Heart left ventricle (tissue), 16 donors: Measurements from ENCODE around the gene LNPK. TPM values are rescaled to one million over a fixed set of nuclear protein-coding genes. Genes with fewer than 3 reads are reported as not detected.

Experiments used
- ATAC-seq, 4 donors: fragments of 200-7000 bp; cut with Tn5 transposase; one replicate each; pipeline ENCODE4 v1.9.1; 2020 to 2022; ENCODE audit warnings: moderate library complexity in 4 of 4, mild to moderate bottlenecking in 3 of 4, moderate number of reproducible peaks in 1 of 4
- DNase-seq, 5 donors: peaks; one replicate each; pipeline ENCODE4 v3.0.0-alpha.2; 2020
- H3K27ac ChIP-seq, 12 donors: fragments of 200-600 bp; sonication (generic) in 4 of 12; one replicate each; pipeline versions ENCODE4 v1.5.0 to v1.8.0; 2016 to 2022; ENCODE audit warnings: mild to moderate bottlenecking in 2 of 12
- H3K27me3 ChIP-seq, 9 donors: fragments of 200-600 bp; sonication (generic) in 2 of 9; one replicate each; pipeline versions ENCODE4 v1.5.1 to v1.8.0; 2016 to 2022; ENCODE audit warnings: mild to moderate bottlenecking in 3 of 9
- H3K36me3 ChIP-seq, 9 donors: fragments of 200-600 bp; sonication (generic) in 2 of 9; one replicate each; pipeline versions ENCODE4 v1.5.0 to v1.8.0; 2018 to 2022; ENCODE audit warnings: mild to moderate bottlenecking in 2 of 9
- H3K4me1 ChIP-seq, 12 donors: fragments of 200-600 bp; sonication (generic) in 4 of 12; one replicate each; pipeline versions ENCODE4 v1.5.0 to v1.8.0; 2016 to 2022; ENCODE audit warnings: mild to moderate bottlenecking in 3 of 12
- H3K4me3 ChIP-seq, 12 donors: fragments of 200-600 bp; sonication (generic) in 4 of 12; one replicate each; pipeline versions ENCODE4 v1.5.0 to v1.8.0; 2017 to 2022; ENCODE audit warnings: mild to moderate bottlenecking in 9 of 12, moderate library complexity in 4 of 12
- H3K9me3 ChIP-seq, 12 donors: fragments of 200-600 bp; sonication (generic) in 4 of 12; one replicate each; pipeline versions ENCODE4 v1.5.0 to v1.8.0; 2016 to 2022; ENCODE audit warnings: mild to moderate bottlenecking in 1 of 12
- CTCF ChIP-seq, 12 donors: fragments of 200-600 bp; sonication (generic) in 4 of 12; IDR thresholded peaks; one replicate each; pipeline versions ENCODE4 v1.5.0 to v1.8.0; 2018 to 2022; ENCODE audit warnings: antibody characterized with exemption in 12 of 12, mild to moderate bottlenecking in 5 of 12
- POLR2A ChIP-seq, 2 donors: fragments of 450-650 bp; IDR thresholded peaks; one replicate each; pipeline ENCODE4 v1.6.1; 2017; ENCODE audit warnings: antibody characterized with exemption in 2 of 2, mild to moderate bottlenecking in 2 of 2, moderate library complexity in 2 of 2
- WGBS, 4 donors: extraction: QIAGEN DNeasy Blood & Tissue Kit in 2 of 4; methylation state at CpG; one replicate each; pipeline versions ENCODE4 v1.1.5 to v1.1.7; 2013 to 2018; 5-methylcytosine and 5-hydroxymethylcytosine counted together
- intact Hi-C, 10 donors: fragments of 100-400 bp; cut with DNase I; formaldehyde crosslinking; loops; one replicate each; pipeline versions ENCODE4 v1.11.1 to v1.14.2; 2022
- polyA plus RNA-seq, 2 donors: library from polyadenylated mRNA; stranded (reverse); fragments of 200-250 nt; gene quantifications; one replicate each; pipeline ENCODE4 v1.2.3, GENCODE V29; 2013
- total RNA-seq, 9 donors: library from RNA; depleted of rRNA in 2 of 9; stranded (reverse); fragments of >200 nt in 2 of 9; fragmentation: NEBNext Ultra II Directional in 3 of 9; extraction: Animal tissue kit (Norgen Biotek cat#: 25700) in 3 of 9; gene quantifications; one replicate each; pipeline versions ENCODE4 v1.1.0 to v1.2.4, GENCODE V29; 2016 to 2023
- donor health status: ischemic (EF 13 %, LVEDD 7.1; RV severe dilation, severe dysfunction).
- donor health status: healthy with polysubstance abuse.
- donor health status: DM: no; HTN: yes; CAD: no.
- donor health status: DM: no; HTN: no; CAD: no.
- donor health status: ischemic (EF 25% LVEDD 6.9; RV normal size, moderate dysfunction).
- donor health status: ischemic (EF 25% LVEDD 5.7; RV mildly dilated, moderate dysfunction).
- donor health status: healthy.
- donor health status: DM: yes; HTN: yes; CAD: no.
- donor health status: ischemic (EF 35%, LVEDD 5.7; RV mildly dilated, moderate dysfunction).
- donor health status: nonischemic (EF 11% LVEDD 7.7; RV severe dilation, severe dysfunction).
- donor health status: DM: yes; HTN: yes; CAD: no.
- donor health status: PGD.
- donor health status: ischemic (EF 29% LVEDD 5.4; RV normal size, mild dysfunction).
- donor health status: nonischemic (EF 23%, LVEDD 6.1; RV moderate dilation, normal function).

The LNPK gene
- total and polyA plus RNA-seq, 11 donors = 5.0 to 45.6 (median 32.9) TPM

DNA sequence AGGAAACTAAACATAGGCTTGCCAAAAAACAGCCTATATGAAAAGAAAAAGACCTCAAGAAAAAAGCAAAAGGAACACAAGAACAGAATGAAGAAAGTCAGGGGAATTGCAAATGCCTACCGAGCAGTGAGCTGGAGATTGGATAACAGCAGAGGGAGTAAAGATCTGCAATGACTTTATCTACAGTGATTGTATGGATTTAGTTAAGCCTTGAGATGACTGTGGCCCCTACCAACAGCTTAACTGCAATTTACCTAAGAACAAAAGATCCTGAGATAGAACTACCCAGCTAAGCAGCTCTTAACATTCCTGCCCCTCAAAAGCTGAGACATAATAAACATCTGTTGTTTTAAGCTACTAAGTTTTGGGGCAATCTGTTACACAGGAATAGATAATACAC, 20.5 kb downstream of the LNPK start:
- H3K27ac ChIP-seq = no peak overlapping the region
- ATAC-seq (no peak), DNase-seq (no peak)
- H3K36me3 ChIP-seq = peaks cover 0 to 62% (median 22%) of the 10 kb centered on the region in 9 donors
- no peak for TF ChIP-seq POLR2A (IDR thresholded peaks at IDR 0.05)
- no peak for TF ChIP-seq CTCF (IDR thresholded peaks at IDR 0.05)
- H3K9me3 ChIP-seq = no peaks in the 10 kb centered on the region
- no peaks in the 10 kb centered on the region for H3K27me3 ChIP-seq
- intact Hi-C loops = no loop called here
- H3K4me3 ChIP-seq = no peak overlapping the region
- WGBS, 4 donors = 81 to 96% (median 84%) methylated on average over 1 of the region's 1 CpG
- H3K4me1 ChIP-seq = peaks cover 0 to 8% (median 0%) of the 10 kb centered on the region in 12 donors

- Histone ChIP-seq H3K9me3 (peaks cover 0 to 5% (median 0%) of the 10 kb centered on the region in 12 donors), H3K36me3 (peaks cover 0 to 80% (median 22%) of the 10 kb centered on the region in 9 donors), H3K4me1 (peaks cover 0 to 6% (median 0%) of the 10 kb centered on the region in 12 donors), H3K4me3 (no peak overlapping the region), H3K27me3 (no peaks in the 10 kb centered on the region), H3K27ac (no peak overlapping the region)
- ATAC-seq (no peak), DNase-seq (no peak)
- TF ChIP-seq POLR2A (IDR thresholded peaks at IDR 0.05) = no peak
- TF ChIP-seq CTCF (IDR thresholded peaks at IDR 0.05) = no peak
- intact Hi-C loops = no loop called here
- WGBS, 4 donors = 92 to 93% (median 93%) methylated on average over 2 of the region's 2 CpGs
Observed at GRCh38 chr2:175976391-175977157, 25.5 kb downstream of the LNPK start.

DNA sequence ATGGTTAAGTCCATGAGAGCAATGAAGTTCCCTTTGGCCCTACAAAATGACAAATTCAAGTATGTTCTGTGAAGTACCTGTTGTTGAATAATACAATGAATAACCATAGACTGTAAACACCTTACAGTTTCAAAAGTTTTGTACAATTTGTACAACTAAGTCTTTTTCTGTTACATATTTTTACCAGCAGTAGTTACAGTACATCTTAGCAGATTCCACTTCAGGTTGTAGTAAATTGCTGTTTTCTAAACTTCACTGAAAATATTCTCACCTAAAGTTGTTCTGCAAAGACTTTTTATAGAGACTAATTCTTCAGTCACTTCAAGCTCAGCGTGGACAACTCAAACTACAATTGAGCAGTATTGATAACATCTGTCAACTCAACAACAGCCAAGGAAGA, 28.7 kb downstream of the LNPK start:
- H3K4me3 ChIP-seq = no peak overlapping the region
- peaks cover 0 to 62% (median 9%) of the 10 kb centered on the region in 9 donors for H3K36me3 ChIP-seq
- intact Hi-C loops = no loop called here
- TF ChIP-seq POLR2A (IDR thresholded peaks at IDR 0.05) (no peak), CTCF (IDR thresholded peaks at IDR 0.05) (no peak)
- no peak overlapping the region for H3K27ac ChIP-seq
- H3K4me1 ChIP-seq = no peaks in the 10 kb centered on the region
- peaks cover 0 to 5% (median 0%) of the 10 kb centered on the region in 12 donors for H3K9me3 ChIP-seq
- WGBS, 4 donors = 87 to 95% (median 93%) methylated on average over 1 of the region's 1 CpG
- ATAC-seq (no peak), DNase-seq (no peak)
- no peaks in the 10 kb centered on the region for H3K27me3 ChIP-seq

- peaks cover 0 to 41% (median 9%) of the 10 kb centered on the region in 9 donors for H3K36me3 ChIP-seq
- intact Hi-C loops = no loop called here
- no peaks in the 10 kb centered on the region for H3K4me1 ChIP-seq
- 97 to 98% (median 98%) methylated on average over 3 of the region's 3 CpGs for WGBS, 4 donors
- DNase-seq (no peak), ATAC-seq (no peak)
- no peak overlapping the region for H3K27ac ChIP-seq
- peaks cover 0 to 8% (median 1%) of the 10 kb centered on the region in 12 donors for H3K9me3 ChIP-seq
- H3K4me3 ChIP-seq = no peak overlapping the region
- TF ChIP-seq POLR2A (IDR thresholded peaks at IDR 0.05) = no peak
- TF ChIP-seq CTCF (IDR thresholded peaks at IDR 0.05) = no peak
- H3K27me3 ChIP-seq = no peaks in the 10 kb centered on the region
Observed at GRCh38 chr2:175966839-175967238, 35.2 kb downstream of the LNPK start.
